NCI-H2196 (cell line): ENCODE measurements around the gene PLCH2.
A peak's percentile ranks its signal among the peaks of the same experiment; 100 is the strongest.

ENCODE experiments used
- DNase-seq: peaks from one replicate; lab custom pipeline; 2025; ENCODE audit not compliant: unreplicated experiment; lab: John Stamatoyannopoulos, UW

The PLCH2 gene

DNA sequence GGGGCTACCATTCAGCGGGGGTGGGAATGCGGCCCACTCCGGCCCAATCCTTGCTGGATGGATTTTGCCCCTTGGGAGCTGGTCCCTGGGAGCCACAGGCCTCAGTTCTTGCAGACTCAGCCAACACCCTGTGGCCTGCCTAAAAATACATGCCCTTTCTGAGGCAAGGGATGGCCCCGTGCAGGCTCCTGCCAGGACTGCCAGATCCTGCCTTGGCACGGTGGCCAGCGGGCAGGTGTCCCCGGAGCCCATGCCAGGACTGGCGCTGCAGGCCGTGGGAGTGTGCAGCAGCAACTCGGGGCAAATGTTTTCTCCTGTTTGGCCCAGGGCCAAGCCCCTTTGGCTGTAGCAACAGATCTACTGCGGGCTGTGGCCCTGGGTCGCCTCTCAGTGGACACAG lies 51.9 kb downstream of the PLCH2 start:
- DNase-seq: peak; percentile 20

DNA sequence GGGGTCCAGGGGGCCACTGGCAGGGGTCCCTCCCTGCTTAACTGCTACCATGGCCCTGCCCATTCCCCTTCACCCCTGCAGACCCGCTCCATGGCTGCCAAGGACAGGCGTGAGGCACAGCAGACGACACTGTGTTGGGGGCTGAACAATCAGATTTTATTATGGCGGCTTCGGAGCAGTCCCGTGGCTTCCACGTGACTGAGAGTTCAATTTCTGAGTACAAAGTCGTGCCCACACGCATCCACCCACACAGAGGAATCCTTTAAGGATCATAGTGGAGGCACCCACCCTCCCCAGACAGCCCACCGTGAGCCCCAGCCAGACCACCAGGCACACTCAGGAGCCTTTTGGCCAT lies 52.5 kb downstream of the PLCH2 start:
- DNase-seq: no peak

DNA sequence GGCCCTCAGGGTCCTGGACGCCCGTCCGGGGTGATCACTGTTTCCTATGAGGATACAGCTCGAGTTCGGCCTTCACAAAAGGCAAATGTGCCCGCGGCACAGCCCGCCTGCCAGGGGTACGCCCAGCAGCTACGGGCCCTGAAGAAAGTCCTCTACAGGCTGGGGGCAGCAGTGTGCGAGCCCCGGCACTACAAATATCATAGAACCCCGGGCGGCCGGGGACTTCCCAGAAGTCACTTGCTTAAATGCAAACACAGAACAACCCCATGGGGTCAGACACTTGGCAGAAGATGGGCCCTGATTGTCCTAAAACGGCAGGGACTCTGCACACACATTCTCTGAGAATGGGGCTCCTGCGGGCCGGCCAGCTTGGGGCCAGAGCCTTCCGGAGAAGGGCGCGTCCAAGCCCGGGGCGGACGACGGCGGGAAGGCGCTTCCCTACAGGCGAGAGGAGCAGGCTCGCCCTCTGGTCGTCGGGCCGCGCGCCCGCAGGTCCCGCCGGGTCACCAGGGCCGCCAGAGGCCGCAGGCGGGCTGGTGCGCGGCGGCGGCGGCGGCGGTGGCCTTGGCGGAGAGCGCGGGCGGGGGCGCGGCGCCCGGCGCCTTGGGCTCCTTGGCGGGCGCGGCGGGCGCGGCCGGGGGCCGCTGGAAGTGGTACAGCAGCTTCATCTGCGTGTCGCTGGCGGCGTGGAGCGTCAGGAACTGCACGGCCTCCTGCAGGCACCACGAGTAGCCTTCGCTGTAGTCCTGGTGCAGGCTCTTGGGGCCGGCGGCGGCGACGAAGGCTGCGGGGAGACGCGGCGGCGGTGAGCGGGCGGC lies 53.1 kb downstream of the PLCH2 start:
- no peak for DNase-seq

DNA sequence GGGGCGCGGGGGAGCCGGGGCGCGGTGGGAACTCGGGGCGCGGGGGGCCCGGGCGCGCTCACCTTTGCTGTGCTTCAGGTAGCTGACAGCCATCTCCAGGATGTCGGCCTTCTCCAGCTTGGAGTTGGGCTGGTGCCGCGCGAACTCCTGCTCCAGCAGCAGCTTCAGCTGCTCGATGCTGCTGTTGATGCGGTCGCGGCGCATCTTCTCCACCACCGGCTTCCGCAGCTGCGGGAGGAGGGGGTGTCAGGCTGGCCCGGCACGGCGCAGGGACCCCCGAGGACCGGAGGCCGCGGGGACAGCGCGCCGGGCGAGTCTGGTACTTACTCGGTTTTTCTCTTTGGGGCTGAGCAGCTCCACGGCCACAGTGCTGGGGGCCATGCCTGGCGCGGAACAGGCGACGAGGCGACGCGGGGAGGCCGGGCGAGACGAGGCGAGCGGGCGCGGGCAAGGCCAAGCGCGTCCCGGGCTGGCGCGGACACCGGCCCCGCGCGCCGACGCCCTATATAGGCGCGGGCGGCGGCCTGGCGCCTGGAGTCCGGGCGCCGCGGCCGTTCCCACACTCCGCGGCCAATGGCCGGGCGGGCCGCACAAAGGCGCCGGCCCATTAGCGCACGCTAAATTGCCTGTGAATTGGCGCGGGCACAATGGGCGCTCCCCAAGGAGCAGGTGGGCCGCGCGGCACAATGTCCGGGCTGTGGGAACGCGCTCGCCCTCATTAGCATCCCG lies 53.9 kb downstream of the PLCH2 start, which contains the start of gene HES5:
Gene HES5 (minus strand): TSS at position 480 of the 729 bp plus-strand sequence. CDS start 99 bp downstream, at position 381.
- peak; percentile 53 for DNase-seq

DNA sequence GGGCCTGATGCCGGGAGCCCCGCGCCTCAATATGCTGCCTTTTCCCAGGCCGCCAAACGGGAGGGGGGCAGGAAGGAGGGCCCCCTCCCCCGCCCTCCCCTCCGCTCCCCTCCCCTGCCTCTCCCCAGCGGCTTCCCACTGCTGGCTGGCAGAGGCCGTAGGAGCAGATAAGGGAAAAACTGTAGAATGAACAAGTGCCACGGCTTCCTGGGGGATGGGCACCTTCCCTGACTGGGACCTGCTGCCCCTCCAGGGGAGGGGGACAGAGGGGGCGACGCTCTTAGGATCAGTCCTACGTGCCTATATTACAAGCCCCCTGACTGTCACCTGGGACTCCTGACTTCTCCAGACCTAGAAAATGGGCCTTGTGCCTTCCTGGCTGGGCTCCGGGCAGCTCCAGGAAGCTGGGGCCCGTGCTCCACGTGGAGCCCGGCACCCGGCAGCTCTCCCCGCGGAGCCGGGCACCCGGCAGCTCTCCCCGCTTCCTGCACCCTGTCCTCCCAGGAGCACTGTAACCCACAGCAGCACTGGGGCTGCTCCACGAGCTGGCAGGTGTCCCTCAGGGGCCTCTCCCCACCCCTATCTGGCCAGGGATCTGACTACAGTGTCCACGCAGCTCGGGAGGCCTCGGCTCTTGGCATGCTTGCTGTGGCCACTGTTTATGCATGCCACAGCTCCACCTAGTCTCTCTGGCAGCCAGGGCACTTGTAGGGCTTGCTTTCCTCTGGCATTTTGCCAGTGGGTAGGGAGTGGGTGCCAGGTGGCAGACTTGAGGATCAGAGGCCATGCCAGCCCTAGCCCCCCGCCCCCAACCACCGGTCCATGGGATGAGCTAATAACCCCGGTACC lies 54.6 kb downstream of the PLCH2 start:
- DNase-seq: peak; percentile 76

DNA sequence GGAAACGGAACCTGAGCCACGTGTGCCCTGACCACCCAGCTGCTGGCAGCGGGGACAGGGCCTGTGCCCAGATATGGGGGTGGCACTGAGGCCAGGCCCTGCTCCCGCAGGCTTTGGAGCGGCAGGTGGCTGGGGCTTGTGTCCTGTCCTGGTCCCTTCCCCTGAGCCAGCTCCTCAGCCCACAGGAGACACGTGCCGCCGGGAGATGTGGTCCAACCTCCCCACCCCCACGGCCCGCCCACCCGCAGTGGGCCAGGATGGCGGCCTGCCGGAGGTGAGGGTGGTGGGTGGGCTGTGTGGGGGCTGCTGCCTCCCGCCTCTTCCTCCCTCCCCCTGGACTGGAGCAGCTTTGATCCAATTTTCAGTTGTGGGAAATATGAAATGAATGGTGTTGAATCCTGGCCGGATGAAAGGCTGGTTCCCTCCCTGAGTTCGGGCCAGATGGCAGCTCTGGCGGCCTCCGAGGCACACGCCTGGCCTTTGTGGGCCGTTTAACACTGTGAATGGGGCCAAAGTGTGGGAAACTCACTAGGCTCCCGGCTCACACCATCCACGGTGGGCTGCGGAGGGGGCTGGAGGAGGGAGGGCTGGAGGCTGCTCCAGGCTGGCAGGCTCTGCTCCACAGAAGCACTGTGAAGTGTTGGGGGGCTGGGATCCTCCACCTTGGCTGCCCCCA lies 56.5 kb downstream of the PLCH2 start:
- no peak for DNase-seq

DNA sequence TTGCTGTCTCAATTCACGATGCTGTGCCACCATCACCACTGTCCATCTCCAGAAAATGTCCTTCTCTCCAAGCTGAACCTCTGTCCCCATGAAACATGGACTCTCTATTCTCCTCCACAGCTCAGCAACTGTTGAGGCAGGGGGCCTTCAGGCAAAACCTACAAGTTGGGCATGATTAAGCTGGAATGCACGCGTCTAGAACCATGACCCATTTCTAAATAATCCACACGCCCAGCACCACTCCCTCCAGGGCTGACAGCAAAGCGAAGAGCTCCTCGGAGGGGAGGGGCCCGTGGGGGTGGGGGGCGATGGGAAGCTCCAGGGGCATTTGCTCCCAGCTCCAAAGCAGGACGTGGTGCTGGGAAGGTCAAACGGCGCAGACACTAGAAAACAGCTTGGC lies 57.3 kb downstream of the PLCH2 start:
- DNase-seq: no peak

DNA sequence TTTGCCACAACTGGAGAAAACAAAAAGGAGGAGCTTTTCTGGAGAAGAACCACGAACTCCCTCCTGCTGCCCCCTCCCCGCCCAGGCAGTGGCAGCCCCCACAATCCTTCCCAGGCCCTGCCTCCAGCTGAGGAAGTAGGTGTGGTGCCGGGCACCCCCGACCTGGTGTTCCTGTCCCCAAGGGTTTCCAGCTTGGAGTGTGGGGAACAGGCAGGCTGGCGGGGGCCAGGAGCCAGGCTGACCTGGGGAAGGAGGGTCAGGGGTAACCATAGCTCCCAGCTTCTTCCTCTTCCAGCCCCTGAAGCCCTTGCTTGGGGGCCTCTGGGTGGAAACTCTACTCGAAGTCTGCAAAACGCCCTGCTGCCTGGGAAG lies 58.2 kb downstream of the PLCH2 start:
- no peak for DNase-seq

DNA sequence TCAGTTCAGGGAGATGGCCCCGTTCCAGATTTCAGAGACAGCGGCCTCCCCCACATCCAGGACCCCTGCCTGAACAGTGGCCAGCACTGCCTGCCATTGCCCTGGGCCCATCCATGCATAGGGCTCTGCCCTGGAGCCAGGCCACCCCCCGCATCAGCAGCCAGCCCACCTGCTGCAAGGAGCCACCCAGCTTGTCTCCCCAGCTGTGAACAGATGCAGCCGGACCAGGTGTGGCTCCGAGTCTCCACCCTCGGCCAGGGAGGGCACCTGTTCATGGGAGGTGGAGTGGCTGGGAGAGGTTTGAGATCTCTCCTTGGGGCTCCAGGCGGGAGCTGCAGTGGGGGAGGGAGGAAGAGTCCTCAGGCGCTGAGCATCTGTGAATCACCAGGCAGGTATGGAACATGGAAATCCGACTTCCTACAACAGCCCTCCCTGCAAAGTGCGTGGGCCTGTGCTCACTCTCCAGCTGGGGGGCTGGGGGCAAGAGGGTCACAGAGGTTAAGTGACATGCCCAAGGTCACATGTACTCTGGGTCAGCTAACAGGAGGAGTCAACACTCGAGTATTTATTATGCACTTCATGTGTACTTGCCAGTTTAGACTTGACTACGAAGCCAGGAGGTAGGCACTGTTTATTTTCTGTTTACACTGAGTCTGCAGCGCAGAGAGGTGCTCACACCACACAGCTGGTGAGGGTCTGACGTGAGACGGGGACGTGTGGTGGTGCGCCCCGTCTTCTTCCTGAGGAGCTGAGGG lies 58.8 kb downstream of the PLCH2 start:
- peak; percentile 72 for DNase-seq

DNA sequence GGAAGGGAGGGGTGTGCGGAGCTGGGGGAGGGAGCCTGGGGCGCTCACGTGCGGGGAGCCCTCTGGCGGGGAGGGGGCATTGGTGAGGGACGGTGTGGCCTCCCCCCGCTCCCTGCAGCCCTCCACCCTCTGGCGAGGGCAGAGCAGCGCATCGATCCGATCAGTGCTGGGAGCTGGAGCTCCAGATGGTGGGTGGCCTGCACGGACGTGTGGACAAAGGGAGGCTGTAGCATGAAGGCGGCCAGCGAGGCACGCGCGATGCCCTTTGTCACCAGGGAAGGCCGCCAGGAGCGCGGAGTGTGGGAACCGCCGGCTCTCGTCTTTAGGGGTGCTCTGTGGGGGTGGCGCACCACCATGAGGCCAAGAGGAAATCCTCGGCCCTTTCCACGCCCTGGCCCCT lies 59.4 kb downstream of the PLCH2 start:
- DNase-seq: no peak

DNA sequence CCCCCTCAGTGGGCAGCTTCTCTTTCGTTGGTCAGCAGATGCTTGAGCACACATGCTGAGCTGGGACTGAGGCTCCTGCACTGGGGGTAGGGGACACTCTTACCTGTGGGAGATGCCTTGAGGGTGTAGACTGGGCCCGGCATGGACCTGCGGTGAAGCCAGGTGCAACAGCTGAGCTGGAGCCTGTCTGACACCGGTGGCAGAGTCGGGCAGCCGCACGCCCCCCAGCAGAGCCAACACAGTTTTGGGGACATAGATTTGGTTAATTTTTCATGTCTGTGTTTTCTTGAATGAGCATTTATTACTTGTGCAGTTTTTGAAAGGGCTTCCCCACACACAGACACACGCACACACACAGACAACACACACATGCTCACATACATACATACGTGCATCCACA lies 59.9 kb downstream of the PLCH2 start:
- DNase-seq: no peak

DNA sequence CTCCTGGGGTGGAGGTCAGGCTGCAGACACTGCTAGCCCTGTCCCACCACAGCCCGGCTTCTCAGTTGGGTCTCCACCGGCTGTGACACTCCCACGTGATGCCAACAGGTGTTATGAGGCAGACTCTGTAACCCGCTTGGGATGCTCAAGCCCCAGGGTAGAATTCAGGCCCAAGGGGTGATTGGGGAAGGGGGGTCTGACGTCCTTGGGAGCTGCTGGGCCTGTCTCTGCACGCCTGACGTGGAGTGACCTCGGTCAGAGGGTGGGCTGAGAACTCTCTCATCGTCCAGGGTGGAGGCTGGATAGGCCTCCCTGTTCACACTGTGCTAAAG lies 61.7 kb downstream of the PLCH2 start:
- DNase-seq: no peak

DNA sequence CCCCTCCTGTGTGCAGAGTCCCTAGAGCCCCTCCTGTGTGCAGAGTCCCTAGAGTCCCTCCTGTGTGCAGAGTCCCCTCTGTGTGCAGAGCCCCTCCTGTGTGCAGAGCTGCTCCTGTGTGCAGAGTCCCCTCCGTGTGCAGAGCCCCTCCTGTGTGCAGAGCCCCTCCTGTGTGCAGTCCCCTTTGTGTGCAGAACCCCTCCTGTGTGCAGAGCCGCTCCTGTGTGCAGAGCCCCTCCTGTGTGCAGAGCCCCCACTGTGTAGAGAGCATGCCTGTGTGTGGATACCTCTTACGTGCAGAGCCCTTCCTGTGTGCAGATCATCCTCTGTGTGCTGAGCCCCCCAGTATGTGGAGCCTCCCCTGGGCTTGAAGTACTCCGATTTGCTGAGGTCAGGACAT lies 62.3 kb downstream of the PLCH2 start:
- DNase-seq: no peak

DNA sequence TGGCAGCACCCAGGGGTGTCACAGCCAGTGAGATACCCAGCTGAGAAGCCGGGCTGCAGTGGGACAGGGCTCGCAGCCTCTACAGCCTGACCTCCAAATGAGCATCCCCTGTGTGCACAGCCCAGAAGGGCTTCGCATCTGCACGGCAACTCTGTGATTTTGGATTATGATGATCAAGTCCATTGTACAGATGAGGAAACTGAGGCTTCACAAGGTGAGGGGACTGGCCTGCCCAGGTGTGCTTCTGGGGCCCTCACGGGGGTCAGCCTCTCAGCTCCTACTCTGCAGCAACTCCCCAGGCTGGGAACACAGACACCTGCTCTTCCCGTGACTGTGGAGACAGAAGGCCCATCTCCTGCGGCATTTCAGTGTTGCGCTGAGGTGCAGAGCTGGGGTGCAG lies 62.8 kb downstream of the PLCH2 start:
- DNase-seq: no peak

DNA sequence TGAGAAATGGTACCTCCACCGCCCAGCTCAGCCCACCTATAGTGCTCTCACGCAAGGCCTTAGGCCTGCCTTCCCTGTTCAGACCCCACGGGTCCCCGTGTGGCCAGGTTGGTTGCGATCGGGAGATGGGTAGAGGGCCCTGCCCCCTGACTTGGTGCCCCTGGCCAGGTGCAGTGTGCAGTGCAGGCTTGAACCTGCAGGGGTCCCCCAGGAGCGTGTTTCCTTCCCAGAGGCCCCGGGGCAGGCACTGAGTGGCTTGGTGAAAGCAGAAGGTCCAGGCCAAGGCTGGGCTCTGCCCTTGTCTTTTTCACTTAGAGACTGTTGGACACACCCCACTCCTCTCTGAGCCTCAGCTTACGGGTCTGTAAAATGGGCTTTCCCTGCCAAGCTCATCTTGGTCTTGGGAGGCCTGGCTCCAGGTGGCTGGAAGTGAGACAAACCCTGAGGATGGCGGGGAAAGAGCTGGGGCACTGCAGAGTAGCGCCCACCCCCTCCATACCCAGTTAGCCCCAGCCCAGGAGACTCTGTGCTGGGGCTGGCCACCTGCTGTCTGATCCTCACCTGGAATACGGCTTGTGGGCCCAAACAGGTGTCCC lies 63.3 kb downstream of the PLCH2 start:
- DNase-seq: no peak

DNA sequence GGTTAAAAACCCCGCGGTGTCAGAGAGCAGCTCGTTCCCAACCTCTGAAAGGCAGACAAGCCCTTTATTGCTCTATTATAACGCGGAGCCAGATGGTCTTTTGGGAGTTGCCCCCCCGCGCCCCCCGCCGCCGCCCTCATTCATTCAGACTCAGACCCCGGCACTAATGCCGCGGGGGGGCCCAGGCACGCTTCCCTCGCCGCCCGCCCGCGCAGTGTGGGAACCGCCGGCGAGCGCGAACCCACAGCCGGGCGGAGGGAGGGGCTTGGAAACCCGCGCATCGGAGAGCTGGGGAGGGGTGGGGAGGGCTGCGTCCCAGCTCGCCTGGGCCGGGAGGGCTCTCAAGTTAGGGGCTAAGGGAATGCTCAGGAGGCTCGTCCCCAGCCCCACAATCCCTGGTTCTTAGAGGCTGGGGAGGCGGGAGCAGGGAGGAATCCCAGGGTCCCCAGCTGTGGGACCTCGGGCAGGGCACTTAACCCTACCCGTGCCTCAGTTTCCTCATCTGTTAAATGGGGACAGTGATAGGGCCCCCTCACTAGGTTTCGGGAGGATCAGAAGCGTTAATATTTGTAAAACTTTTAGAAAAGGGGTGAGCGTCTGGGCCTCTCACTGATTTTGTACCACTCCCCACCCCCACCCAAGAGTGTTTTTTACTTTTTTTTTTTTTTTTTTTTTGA lies 64.9 kb downstream of the PLCH2 start:
- no peak for DNase-seq

DNA sequence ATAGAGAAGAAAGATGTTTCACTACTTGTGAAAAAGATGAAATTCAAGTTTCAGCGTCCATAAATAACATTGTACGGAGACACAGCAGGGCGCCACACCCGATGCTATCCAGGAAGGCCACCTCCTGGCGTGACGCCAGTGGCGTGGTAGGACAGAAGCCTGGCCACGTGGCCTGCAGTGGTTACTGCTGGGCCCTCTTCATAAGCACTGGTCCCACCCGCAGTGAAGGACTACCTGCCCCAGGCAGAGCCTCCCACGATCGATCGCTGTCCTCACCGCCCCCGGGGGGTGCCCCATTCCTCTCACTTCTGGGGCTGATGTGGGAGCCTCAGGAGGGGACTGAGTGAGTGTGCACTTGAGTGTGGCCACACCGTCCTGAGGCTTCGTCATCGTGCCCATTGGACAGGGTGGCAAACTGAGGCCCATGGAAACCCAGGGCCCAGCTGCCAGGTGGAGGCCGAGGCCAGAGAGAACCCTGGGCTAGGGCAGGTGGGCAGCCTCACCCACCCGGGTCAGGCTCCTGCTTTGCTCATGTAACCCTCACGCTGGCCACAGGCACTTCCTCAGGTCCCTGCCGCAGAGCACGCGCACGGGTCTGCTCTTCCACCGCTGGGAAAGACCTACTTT lies 65.6 kb downstream of the PLCH2 start:
- DNase-seq: peak; percentile 17

DNA sequence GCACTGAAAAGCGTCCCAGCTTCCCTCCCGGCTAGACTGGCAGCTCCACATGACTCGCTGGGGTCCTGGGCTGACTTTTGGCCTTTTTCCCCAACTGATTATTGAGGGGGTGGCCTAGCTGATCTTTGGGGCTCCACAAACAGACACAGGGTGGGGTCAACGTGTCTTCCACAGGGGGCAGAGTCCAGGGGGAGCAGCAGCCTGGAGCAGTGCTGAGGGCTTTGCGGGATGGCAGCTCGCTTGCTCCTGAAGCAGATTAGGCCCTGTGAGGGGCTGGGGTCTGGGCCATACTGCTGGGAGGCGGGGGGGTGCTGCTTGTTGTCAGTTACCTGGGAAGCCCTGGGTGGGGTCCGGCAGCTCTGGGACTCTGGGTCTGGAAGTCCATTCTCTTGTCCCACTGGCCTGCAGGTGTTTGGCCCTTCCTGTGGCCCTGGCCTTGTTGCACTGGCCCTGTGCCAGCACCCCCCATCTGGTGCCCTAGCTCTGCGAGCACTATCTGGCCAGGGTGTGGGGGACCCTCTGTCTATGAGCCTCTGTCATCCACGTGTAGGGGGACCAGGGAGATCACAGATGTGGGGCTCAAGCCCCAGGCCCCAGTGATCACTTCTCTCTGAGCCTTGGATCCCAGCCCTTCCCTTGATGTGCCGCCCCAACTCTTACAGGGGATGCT lies 66.3 kb downstream of the PLCH2 start:
- no peak for DNase-seq
